Activated naive CD4-positive, alpha-beta T cell treated with anti-CD3 and anti-CD28 coated beads, Interleukin-2, amount 10 ng/mL, durations not matched to agents 7 days and 5 days (primary cell): ENCODE measurements around the gene PTPRO.
A peak's percentile ranks its signal among the peaks of the same experiment; 100 is the strongest.

Experiments
- CTCF ChIA-PET: fragments of 350-600 bp; sonication (Branson Sonifier 250); formaldehyde crosslinking; loops from one replicate; lab custom pipeline; 2021; ENCODE audit warnings: antibody characterized with exemption; lab: Charles Lee
- DNase-seq: peaks from one replicate; pipeline ENCODE4 v3.0.0-alpha.2; 2020
- H3K27ac Mint-ChIP-seq: one replicate; pipeline ENCODE4 v1.8.0; 2021; ENCODE audit warnings: mild to moderate bottlenecking, moderate library complexity, mixed read lengths
- H3K27me3 Mint-ChIP-seq: one replicate; pipeline ENCODE4 v1.8.0; 2021; ENCODE audit warnings: mild to moderate bottlenecking, mixed read lengths
- H3K36me3 Mint-ChIP-seq: one replicate; pipeline ENCODE4 v1.8.0; 2021; ENCODE audit warnings: mixed read lengths
- H3K4me1 Mint-ChIP-seq: one replicate; pipeline ENCODE4 v1.8.0; 2021; ENCODE audit warnings: mixed read lengths
- H3K4me3 Mint-ChIP-seq: one replicate; pipeline ENCODE4 v1.8.0; 2021; ENCODE audit warnings: mild to moderate bottlenecking, moderate library complexity, mixed read lengths
- H3K9me3 Mint-ChIP-seq: one replicate; pipeline ENCODE4 v1.8.0; 2021; ENCODE audit warnings: mixed read lengths

PTPRO gene

GRCh38 chr12:15495746-15496145 lies 173.4 kb downstream of the PTPRO start:
- CTCF ChIA-PET = no interaction called here
- Mint-ChIP-seq H3K36me3 (no peaks in the 10 kb centered on the region), H3K9me3 (no peaks in the 10 kb centered on the region), H3K4me1 (no peaks in the 10 kb centered on the region), H3K4me3 (no peak overlapping the region), H3K27me3 (peaks cover 8% of the 10 kb centered on the region), H3K27ac (no peak overlapping the region)
- no peak for DNase-seq

DNA sequence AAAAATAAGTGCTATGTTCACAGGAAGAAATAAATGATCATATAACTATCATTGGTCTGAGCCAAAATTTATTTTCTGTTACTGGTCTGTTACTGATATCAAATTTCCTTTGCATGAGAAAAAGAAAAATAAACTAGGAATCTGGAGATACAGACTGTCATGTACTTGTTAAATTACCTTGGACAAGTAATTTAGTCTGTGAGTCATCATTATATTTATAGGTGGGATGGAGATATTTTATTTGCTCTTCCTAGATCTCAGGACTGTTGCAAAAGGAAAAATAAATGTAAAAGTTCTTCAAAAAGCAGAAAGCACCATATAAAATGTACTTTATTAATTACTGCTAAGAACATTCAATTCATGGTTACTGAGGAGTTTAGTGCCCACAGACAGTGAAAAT lies 174.4 kb downstream of the PTPRO start:
- no peak overlapping the region for H3K27ac Mint-ChIP-seq
- CTCF ChIA-PET = interaction anchor here (0.6 kb wide), 1 partner anchor 19 kb away, joined by 3 read pairs; no protein-coding TSS in a partner anchor

DNA sequence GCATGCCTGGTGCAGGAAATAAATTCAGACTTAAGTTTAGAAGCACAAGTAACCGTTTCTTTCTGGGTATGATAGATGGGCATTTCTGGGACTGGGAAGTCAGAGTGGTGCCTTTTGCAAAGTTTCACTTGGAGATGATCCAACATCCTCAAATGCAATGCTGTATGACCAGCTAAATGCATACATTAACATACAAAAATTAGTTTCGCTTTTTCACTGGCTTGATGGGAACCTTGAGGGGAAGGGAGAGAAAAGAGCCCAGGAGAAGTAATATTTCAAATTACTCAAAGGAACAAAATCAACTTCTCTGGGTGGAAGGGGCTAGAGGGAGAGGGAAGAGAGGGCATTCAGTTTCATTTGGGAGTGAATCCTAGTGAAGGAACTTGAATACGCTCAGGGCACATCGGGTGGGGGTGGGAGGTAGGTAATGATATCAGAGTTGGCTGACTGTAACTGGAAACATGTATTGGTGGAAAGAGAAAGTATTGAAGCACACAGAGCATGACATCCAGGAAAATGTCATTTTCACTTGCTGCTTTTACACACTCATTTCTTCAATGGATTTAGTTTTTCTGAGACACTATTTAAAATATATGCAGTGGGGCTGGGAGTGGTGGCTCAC lies 175.5 kb downstream of the PTPRO start:
- Mint-ChIP-seq H3K27me3 (peaks cover 8% of the 10 kb centered on the region), H3K36me3 (no peaks in the 10 kb centered on the region), H3K4me1 (no peaks in the 10 kb centered on the region), H3K27ac (no peak overlapping the region), H3K9me3 (no peaks in the 10 kb centered on the region), H3K4me3 (no peak overlapping the region)
- DNase-seq = no peak
- CTCF ChIA-PET = no interaction called here

More for the DNA sequence above, 174.4 kb downstream of the PTPRO start:
- H3K27me3 Mint-ChIP-seq = peaks cover 8% of the 10 kb centered on the region
- no peak for DNase-seq
- no peak overlapping the region for H3K4me3 Mint-ChIP-seq
- no peaks in the 10 kb centered on the region for H3K9me3 Mint-ChIP-seq
- H3K36me3 Mint-ChIP-seq = no peaks in the 10 kb centered on the region
- no peaks in the 10 kb centered on the region for H3K4me1 Mint-ChIP-seq

DNA sequence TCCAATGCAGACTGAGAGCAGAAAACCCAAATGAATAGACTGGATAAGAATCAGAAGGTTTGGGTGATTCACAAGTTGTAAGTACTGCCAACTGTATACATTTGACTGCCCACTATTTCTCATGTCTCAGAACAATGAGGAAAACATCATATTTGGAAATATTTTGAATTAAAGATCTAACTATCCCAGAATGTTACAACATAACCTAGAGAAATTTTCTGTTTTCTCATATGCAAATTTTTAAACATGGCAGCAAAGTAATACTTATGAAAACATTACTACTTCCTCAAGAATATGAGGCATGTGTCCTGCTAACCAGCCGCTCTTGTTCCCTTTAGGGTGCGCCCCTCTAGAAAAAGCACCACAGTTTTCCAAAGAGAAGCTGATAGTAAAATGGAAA lies 179.9 kb downstream of the PTPRO start:
- Mint-ChIP-seq H3K27me3 (peaks cover 3% of the 10 kb centered on the region), H3K9me3 (no peaks in the 10 kb centered on the region), H3K36me3 (no peaks in the 10 kb centered on the region), H3K27ac (no peak overlapping the region), H3K4me1 (no peaks in the 10 kb centered on the region), H3K4me3 (no peak overlapping the region)
- no peak for DNase-seq
- CTCF ChIA-PET = no interaction called here

- Mint-ChIP-seq H3K4me1 (no peaks in the 10 kb centered on the region), H3K9me3 (no peaks in the 10 kb centered on the region), H3K27me3 (peaks cover 4% of the 10 kb centered on the region), H3K36me3 (no peaks in the 10 kb centered on the region), H3K4me3 (no peak overlapping the region), H3K27ac (no peak overlapping the region)
- CTCF ChIA-PET = no interaction called here
- no peak for DNase-seq
Measured at GRCh38 chr12:15505616-15506015, 183.3 kb downstream of the PTPRO start.

GRCh38 chr12:15515010-15515409 lies 192.7 kb downstream of the PTPRO start:
- Mint-ChIP-seq H3K27me3 (peaks cover 36% of the 10 kb centered on the region), H3K27ac (no peak overlapping the region), H3K36me3 (no peaks in the 10 kb centered on the region), H3K4me3 (no peak overlapping the region), H3K4me1 (no peaks in the 10 kb centered on the region), H3K9me3 (no peaks in the 10 kb centered on the region)
- CTCF ChIA-PET = interaction anchor here (0.7 to 1.4 kb wide), 2 partner anchors 70 to 75 kb away, joined by 3 read pairs; no protein-coding TSS in a partner anchor
- no peak for DNase-seq

DNA sequence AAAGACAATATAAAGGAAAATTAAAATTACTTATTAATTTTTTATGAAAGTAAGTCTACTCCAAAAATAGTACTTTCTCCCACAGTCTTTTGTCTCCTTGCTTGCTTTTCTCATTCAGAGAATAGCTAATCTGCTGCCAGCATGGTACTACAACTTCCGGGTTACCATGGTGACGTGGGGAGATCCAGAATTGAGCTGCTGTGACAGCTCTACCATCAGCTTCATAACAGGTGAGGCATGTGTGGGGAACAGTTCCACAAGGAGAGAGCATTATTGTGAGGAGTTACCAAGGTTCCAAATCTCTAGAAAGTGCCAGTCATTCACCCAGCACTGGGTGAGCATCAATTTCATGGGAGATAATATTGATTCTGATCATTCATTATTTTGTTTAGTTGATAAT lies 197.8 kb downstream of the PTPRO start:
- peak; percentile 22 for DNase-seq
- H3K27ac Mint-ChIP-seq = no peak overlapping the region
- peaks cover 2% of the 10 kb centered on the region for H3K4me1 Mint-ChIP-seq
- CTCF ChIA-PET = interaction anchor here (1.2 to 2.4 kb wide), 4 partner anchors 64 to 293 kb away, joined by 3 to 8 read pairs (median 4); no protein-coding TSS in a partner anchor
- peaks cover 35% of the 10 kb centered on the region for H3K27me3 Mint-ChIP-seq
- no peaks in the 10 kb centered on the region for H3K36me3 Mint-ChIP-seq
- H3K9me3 Mint-ChIP-seq = no peaks in the 10 kb centered on the region
- H3K4me3 Mint-ChIP-seq = no peak overlapping the region

DNA sequence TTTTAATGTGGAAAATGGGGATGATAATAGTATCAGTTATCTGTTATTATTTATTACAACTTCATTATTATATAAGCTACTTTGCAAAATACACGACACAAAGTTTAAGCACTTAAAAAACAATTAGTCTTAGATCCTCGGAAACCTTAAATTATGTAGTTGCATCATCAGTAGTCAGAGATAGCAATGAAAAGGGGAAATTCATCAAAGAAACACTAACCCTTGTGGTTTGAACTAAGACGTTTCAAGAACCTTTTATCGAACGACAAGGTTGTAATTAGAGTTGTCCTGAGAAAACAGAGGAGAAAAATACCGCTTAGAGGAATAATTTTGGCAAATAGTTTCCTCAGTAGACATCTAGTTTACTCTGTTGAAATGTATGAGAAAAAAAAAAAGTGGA lies 198.5 kb downstream of the PTPRO start:
- CTCF ChIA-PET = interaction anchor here (1.2 to 2.4 kb wide), 6 partner anchors 11 to 302 kb away, joined by 3 to 8 read pairs (median 4); no protein-coding TSS in a partner anchor
- peaks cover 6% of the 10 kb centered on the region for H3K4me1 Mint-ChIP-seq
- H3K4me3 Mint-ChIP-seq = no peak overlapping the region
- no peak overlapping the region for H3K27ac Mint-ChIP-seq
- DNase-seq = no peak
- H3K27me3 Mint-ChIP-seq = peaks cover 33% of the 10 kb centered on the region
- H3K36me3 Mint-ChIP-seq = no peaks in the 10 kb centered on the region
- H3K9me3 Mint-ChIP-seq = no peaks in the 10 kb centered on the region

DNA sequence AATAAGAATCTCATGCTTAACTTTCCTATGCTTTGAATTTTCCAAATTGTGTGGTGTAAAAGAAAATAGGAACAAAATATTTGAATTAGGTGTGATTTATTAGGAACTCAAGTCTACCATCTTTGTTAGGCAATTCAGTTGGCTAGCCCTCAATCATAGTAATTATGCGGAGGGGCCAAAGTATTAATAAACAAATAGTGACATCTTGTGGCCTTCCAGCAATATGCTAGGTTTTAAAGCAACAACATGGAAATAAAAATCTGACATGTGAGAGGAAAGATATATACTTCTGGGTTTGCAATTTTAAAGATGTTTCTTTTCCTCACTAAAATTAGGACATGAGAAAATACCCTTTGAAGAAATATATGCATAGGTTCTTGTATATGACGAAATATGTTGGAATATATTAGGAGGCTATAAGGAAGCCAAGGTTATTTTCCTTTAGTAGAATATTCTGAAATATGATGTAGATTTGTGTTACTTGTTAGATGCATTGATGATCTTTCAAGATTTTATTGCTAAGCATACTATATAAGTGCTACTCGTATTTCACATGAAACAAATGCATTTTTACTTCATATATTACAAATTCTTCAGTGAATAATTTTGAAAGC lies 200.4 kb downstream of the PTPRO start:
- no peak overlapping the region for H3K4me3 Mint-ChIP-seq
- peaks cover 11% of the 10 kb centered on the region for H3K4me1 Mint-ChIP-seq
- DNase-seq = no peak
- CTCF ChIA-PET = interaction anchor here (0.9 to 1.6 kb wide), 6 partner anchors 18 to 301 kb away, joined by 3 to 13 read pairs (median 6); partner anchors contain the start of gene RERG
- peaks cover 26% of the 10 kb centered on the region for H3K27me3 Mint-ChIP-seq
- H3K36me3 Mint-ChIP-seq = no peaks in the 10 kb centered on the region
- H3K27ac Mint-ChIP-seq = no peak overlapping the region
- no peaks in the 10 kb centered on the region for H3K9me3 Mint-ChIP-seq

DNA sequence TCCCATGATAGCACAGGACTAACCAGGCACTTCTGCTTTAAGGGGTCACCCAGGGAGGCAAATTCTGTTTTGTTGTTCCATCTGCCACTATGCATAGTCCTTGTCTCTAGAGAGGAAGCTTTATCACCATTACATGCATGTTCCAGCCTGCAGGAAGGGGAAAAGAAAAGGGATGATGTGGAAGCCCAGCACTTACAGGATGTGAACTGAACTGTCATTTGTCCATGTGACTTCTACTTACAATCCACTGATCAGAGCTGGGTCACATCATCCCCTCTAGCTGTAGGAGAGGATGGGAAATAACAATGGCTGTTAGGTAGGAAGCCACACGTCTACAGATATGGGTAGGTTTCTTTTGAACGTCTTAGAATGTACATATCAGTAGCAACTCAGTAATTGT lies 203.1 kb downstream of the PTPRO start:
- DNase-seq = no peak
- peaks cover 11% of the 10 kb centered on the region for H3K4me1 Mint-ChIP-seq
- CTCF ChIA-PET = interaction anchor here (1.0 to 12.2 kb wide), 5 partner anchors 37 to 330 kb away, joined by 3 to 527 read pairs (median 3); no protein-coding TSS in a partner anchor
- no peaks in the 10 kb centered on the region for H3K36me3 Mint-ChIP-seq
- no peak overlapping the region for H3K4me3 Mint-ChIP-seq
- no peaks in the 10 kb centered on the region for H3K9me3 Mint-ChIP-seq
- H3K27ac Mint-ChIP-seq = no peak overlapping the region
- peaks cover 13% of the 10 kb centered on the region for H3K27me3 Mint-ChIP-seq

GRCh38 chr12:15526033-15526432 lies 203.7 kb downstream of the PTPRO start:
- Mint-ChIP-seq H3K27me3 (peaks cover 10% of the 10 kb centered on the region), H3K4me1 (peaks cover 8% of the 10 kb centered on the region), H3K36me3 (no peaks in the 10 kb centered on the region), H3K4me3 (no peak overlapping the region), H3K9me3 (no peaks in the 10 kb centered on the region), H3K27ac (no peak overlapping the region)
- no peak for DNase-seq
- CTCF ChIA-PET = interaction anchor here (1.0 to 12.2 kb wide), 4 partner anchors 36 to 250 kb away, joined by 3 to 527 read pairs (median 6); no protein-coding TSS in a partner anchor

DNA sequence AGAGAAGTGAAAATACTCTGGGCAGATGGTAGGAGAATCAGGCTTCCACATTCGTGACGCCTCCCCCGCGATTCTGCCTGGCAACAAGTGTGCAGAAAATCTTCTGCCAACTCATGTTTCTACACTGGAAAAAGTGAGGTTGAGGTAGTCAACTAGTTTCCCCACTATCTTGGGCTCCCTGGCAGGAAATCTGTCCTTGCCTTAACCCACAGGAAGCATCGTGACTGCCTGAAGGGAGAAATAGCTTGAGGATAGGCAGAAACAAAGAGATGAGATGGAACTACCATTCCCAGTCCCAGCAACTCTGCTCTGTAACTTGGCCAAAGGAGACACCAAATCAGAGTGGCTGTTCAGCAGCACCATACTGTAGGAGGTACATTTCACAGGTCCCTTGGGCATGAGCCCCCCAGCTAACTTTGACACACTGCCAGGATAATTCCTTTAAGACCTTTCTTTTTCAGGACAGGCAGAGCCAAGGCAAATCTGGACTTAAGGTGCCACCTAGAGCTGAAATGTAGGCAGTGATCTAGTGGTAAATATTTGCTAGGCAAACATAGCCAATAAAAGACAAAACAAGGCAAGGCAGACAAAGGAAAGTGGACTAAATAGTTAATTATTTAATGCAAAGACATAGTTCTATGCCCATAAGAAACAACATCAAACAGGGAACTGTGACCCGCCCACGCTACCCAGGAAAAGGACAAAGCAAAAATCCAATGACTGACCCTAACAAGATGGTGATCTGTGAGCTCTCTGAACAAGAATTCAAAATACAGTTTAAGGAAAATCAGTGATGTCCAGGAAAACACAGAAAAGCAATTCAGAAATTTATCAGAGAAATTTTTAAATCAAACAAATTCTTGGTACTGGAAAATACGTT lies 205.1 kb downstream of the PTPRO start:
- CTCF ChIA-PET = interaction anchor here (0.8 to 12.2 kb wide), 5 partner anchors 20 to 305 kb away, joined by 3 to 527 read pairs (median 4); partner anchors contain the start of gene RERG
- DNase-seq = no peak
- H3K27me3 Mint-ChIP-seq = peaks cover 10% of the 10 kb centered on the region

DNA sequence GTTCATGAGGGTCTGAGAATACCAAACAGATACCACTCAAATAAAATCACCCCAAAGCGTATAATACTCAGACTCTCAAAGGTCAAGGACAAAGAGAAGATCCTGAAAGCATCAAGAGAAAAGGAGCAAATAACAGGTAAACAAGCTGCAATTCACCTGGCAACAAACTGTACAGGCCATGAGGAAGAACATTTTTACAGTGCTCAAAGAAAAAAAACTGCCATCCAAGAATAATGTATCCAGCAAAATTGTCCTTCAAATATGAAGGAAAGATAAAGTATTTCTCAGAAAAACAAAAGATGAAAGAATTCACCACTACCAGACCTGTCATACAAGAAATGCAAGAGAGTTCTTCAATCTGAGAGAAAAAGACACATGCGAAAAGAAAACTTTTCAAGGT lies 206.4 kb downstream of the PTPRO start:
- CTCF ChIA-PET = interaction anchor here (1.0 to 12.2 kb wide), 2 partner anchors 19 to 56 kb away, joined by 3 to 527 read pairs; no protein-coding TSS in a partner anchor
- H3K4me1 Mint-ChIP-seq = peaks cover 8% of the 10 kb centered on the region
- no peak overlapping the region for H3K27ac Mint-ChIP-seq
- H3K27me3 Mint-ChIP-seq = peaks cover 10% of the 10 kb centered on the region
- no peak for DNase-seq
- H3K36me3 Mint-ChIP-seq = no peaks in the 10 kb centered on the region
- no peak overlapping the region for H3K4me3 Mint-ChIP-seq
- H3K9me3 Mint-ChIP-seq = no peaks in the 10 kb centered on the region

More for the DNA sequence above, 205.1 kb downstream of the PTPRO start:
- no peak overlapping the region for H3K27ac Mint-ChIP-seq
- H3K9me3 Mint-ChIP-seq = no peaks in the 10 kb centered on the region
- no peaks in the 10 kb centered on the region for H3K36me3 Mint-ChIP-seq
- peaks cover 8% of the 10 kb centered on the region for H3K4me1 Mint-ChIP-seq
- H3K4me3 Mint-ChIP-seq = no peak overlapping the region

DNA sequence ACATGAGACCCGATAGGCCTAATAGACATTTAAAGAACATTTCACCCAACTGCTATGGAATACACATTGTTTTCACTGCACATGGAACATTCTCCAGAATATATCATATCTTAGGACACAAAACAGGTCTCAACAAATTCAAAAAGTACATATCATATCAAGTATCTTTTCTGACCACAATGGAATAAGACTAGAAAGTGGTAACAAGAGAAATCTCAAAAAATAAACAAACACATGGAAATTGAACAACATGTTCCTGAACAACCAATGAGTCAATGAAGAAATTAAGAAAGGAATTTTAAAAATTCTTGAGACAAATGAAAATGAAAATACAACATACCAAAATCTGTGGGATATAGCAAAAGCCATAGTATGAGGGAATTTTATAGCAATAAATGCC lies 208.1 kb downstream of the PTPRO start:
- Mint-ChIP-seq H3K36me3 (peaks cover 1% of the 10 kb centered on the region), H3K4me3 (no peak overlapping the region), H3K27ac (no peak overlapping the region), H3K27me3 (peaks cover 10% of the 10 kb centered on the region), H3K4me1 (peaks cover 8% of the 10 kb centered on the region), H3K9me3 (no peaks in the 10 kb centered on the region)
- DNase-seq = no peak
- CTCF ChIA-PET = interaction anchor here (0.8 to 12.2 kb wide), 3 partner anchors 54 to 310 kb away, joined by 4 to 527 read pairs (median 13); no protein-coding TSS in a partner anchor
